ENCODE results near the gene C19orf25. TPM values are rescaled to one million over a fixed set of nuclear protein-coding genes. Genes with fewer than 3 reads are reported as not detected.

Gene C19orf25
- total and polyA plus RNA-seq, 2 of the 13 experiments (the other 11 are each of a cell fraction or from before 2014, with no cell fraction given) = 14.2 to 32.4 TPM

DNA sequence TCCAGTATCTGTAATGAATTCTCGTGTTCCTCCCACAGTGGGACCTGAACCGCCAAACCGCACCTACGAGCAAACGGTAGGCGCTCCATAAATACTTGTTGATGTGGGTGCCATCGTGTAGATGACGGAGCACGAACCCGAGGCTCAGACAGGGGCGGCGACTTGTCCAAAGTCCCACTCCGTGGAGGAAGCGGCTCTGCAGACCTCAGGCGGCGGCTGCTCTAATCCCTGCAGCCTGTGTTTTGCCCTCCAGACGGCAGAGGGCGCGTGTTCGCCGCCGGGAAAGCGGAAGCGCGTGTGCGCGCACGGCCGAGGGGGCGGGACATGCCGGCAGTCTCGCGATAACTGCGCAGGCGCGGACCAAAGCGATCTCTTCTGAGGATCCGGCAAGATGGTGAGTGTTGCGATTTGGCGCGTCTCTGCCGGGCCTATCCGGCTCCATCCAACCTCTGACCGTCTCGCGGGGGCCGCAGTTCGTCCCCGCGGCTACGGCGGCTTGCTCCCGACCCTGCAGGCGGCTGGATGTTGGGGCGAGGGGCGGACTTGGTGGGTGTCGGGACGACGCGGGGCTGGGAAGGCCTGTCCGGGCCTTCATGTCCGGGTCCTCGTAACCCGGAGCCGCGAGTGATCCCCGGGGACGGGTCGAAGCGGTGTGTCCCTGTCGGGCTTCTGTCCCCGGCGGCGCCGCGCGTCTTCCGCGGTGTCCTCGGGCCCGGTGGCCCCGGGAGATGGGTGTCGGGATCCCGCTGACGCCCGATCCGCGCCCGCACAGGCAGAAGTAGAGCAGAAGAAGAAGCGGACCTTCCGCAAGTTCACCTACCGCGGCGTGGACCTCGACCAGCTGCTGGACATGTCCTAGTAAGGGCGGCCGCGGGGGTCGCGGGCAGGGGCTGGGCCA, 40.7 kb downstream of the C19orf25 start, which contains the start of gene RPS15 (continued):
- TF ChIP-seq, protein P1, sequence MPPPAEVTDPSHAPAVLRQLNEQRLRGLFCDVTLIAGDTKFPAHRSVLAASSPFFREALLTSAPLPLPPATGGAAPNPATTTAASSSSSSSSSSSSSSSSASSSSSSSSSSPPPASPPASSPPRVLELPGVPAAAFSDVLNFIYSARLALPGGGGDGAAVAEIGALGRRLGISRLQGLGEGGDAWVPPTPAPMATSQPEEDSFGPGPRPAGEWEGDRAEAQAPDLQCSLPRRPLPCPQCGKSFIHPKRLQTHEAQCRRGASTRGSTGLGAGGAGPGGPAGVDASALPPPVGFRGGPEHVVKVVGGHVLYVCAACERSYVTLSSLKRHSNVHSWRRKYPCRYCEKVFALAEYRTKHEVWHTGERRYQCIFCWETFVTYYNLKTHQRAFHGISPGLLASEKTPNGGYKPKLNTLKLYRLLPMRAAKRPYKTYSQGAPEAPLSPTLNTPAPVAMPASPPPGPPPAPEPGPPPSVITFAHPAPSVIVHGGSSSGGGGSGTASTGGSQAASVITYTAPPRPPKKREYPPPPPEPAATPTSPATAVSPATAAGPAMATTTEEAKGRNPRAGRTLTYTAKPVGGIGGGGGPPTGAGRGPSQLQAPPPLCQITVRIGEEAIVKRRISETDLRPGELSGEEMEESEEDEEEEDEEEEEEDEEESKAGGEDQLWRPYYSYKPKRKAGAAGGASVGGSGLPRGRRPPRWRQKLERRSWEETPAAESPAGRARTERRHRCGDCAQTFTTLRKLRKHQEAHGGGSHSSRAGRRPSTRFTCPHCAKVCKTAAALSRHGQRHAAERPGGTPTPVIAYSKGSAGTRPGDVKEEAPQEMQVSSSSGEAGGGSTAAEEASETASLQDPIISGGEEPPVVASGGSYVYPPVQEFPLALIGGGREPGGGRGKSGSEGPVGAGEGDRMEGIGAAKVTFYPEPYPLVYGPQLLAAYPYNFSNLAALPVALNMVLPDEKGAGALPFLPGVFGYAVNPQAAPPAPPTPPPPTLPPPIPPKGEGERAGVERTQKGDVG (CRISPR knock-in tag; IDR thresholded peaks at IDR 0.05; ENCODE audit: borderline replicate concordance) = peak; percentile 90
- peak; percentile 94; the same call in 1 of the 2 replicates for TF ChIP-seq HOXA7 (CRISPR knock-in tag; IDR thresholded peaks at IDR 0.05)
- peak; percentile 95 for TF ChIP-seq ZNF230 (CRISPR knock-in tag; IDR thresholded peaks at IDR 0.05)
- 0 out of 2 replicates have a peak, but pooled peaks have one; percentile 65 for TF ChIP-seq CC2D1A (CRISPR knock-in tag; IDR thresholded peaks at IDR 0.05)
- peak; percentile 43 for TF ChIP-seq TSC22D2 (CRISPR knock-in tag; IDR thresholded peaks at IDR 0.05; ENCODE audit: borderline replicate concordance)
- peak; percentile 84; the same call in 1 of the 2 replicates for TF ChIP-seq KLF11 (CRISPR knock-in tag; IDR thresholded peaks at IDR 0.05)
- peak; percentile 72; the same call in 1 of the 2 replicates for TF ChIP-seq ZNF337 (CRISPR knock-in tag; IDR thresholded peaks at IDR 0.05; ENCODE audit: borderline replicate concordance, low read depth)
- TF ChIP-seq HES4 (CRISPR knock-in tag; IDR thresholded peaks at IDR 0.05; ENCODE audit: borderline replicate concordance) = peak; percentile 91
- TF ChIP-seq, protein P2, sequence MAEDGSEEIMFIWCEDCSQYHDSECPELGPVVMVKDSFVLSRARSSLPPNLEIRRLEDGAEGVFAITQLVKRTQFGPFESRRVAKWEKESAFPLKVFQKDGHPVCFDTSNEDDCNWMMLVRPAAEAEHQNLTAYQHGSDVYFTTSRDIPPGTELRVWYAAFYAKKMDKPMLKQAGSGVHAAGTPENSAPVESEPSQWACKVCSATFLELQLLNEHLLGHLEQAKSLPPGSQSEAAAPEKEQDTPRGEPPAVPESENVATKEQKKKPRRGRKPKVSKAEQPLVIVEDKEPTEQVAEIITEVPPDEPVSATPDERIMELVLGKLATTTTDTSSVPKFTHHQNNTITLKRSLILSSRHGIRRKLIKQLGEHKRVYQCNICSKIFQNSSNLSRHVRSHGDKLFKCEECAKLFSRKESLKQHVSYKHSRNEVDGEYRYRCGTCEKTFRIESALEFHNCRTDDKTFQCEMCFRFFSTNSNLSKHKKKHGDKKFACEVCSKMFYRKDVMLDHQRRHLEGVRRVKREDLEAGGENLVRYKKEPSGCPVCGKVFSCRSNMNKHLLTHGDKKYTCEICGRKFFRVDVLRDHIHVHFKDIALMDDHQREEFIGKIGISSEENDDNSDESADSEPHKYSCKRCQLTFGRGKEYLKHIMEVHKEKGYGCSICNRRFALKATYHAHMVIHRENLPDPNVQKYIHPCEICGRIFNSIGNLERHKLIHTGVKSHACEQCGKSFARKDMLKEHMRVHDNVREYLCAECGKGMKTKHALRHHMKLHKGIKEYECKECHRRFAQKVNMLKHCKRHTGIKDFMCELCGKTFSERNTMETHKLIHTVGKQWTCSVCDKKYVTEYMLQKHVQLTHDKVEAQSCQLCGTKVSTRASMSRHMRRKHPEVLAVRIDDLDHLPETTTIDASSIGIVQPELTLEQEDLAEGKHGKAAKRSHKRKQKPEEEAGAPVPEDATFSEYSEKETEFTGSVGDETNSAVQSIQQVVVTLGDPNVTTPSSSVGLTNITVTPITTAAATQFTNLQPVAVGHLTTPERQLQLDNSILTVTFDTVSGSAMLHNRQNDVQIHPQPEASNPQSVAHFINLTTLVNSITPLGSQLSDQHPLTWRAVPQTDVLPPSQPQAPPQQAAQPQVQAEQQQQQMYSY (CRISPR knock-in tag; IDR thresholded peaks at IDR 0.05) = peak; percentile 42; the same call in 1 of the 2 replicates
- TF ChIP-seq ZBTB3 (CRISPR knock-in tag; IDR thresholded peaks at IDR 0.05; ENCODE audit: borderline replicate concordance, low read depth) = peak; percentile 84; the same call in 1 of the 2 replicates
- no peak for TF ChIP-seq ZNF720 (CRISPR knock-in tag; IDR thresholded peaks at IDR 0.05)
- peak; percentile 95 for TF ChIP-seq HNF4A (CRISPR knock-in tag; IDR thresholded peaks at IDR 0.05)
- peak; percentile 76 for TF ChIP-seq NAIF1 (CRISPR knock-in tag; IDR thresholded peaks at IDR 0.05; ENCODE audit: borderline replicate concordance)
- TF ChIP-seq, protein P3, sequence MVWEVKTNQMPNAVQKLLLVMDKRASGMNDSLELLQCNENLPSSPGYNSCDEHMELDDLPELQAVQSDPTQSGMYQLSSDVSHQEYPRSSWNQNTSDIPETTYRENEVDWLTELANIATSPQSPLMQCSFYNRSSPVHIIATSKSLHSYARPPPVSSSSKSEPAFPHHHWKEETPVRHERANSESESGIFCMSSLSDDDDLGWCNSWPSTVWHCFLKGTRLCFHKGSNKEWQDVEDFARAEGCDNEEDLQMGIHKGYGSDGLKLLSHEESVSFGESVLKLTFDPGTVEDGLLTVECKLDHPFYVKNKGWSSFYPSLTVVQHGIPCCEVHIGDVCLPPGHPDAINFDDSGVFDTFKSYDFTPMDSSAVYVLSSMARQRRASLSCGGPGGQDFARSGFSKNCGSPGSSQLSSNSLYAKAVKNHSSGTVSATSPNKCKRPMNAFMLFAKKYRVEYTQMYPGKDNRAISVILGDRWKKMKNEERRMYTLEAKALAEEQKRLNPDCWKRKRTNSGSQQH (CRISPR knock-in tag; IDR thresholded peaks at IDR 0.05; ENCODE audit: low read depth) = peak; percentile 61
- peak; percentile 82; the same call in 1 of the 2 replicates for TF ChIP-seq SRY (CRISPR knock-in tag; IDR thresholded peaks at IDR 0.05)
- TF ChIP-seq, protein P4, sequence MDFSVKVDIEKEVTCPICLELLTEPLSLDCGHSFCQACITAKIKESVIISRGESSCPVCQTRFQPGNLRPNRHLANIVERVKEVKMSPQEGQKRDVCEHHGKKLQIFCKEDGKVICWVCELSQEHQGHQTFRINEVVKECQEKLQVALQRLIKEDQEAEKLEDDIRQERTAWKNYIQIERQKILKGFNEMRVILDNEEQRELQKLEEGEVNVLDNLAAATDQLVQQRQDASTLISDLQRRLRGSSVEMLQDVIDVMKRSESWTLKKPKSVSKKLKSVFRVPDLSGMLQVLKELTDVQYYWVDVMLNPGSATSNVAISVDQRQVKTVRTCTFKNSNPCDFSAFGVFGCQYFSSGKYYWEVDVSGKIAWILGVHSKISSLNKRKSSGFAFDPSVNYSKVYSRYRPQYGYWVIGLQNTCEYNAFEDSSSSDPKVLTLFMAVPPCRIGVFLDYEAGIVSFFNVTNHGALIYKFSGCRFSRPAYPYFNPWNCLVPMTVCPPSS (IDR thresholded peaks at IDR 0.05) = no peak
- peak; percentile 99; the same call in 1 of the 2 replicates for TF ChIP-seq ZNF350 (CRISPR knock-in tag; IDR thresholded peaks at IDR 0.05; ENCODE audit: borderline replicate concordance, low read depth)
